ENCODE results near the gene NKIRAS1.
"Not testable (repeated sequence)": the region's sequence is repeated elsewhere in the genome, so short reads cannot be mapped to it uniquely, and the experiment has no call there.

Gene NKIRAS1

GRCh38 chr3:23900744-23901143 lies 16.0 kb downstream of the NKIRAS1 start:
- no peak for DNase-seq (ENCODE audit: low read depth)

DNA sequence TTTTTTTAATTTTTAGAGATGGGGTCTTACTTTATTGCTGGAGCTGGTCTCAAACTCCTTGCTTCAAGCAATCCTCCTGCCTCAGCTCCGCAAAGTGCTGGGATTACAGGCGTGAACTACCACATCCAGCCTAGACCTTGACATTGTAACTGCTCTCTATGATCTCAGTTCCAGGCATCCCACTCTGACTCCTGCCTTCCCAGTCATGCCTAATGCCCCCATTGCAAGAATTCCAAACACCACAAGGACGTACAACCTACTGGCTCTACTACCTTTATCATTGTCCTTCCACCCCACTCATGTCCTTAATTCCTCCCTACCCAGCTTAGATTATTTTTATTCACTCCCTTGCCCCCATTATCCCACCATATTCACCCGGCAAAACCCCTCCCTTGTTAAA lies 21.6 kb downstream of the NKIRAS1 start:
- DNase-seq (ENCODE audit: low read depth): no peak

GRCh38 chr3:23894254-23895061 lies 22.3 kb downstream of the NKIRAS1 start:
- no peak for DNase-seq (ENCODE audit: low read depth)

GRCh38 chr3:23889950-23890349 lies 26.8 kb downstream of the NKIRAS1 start:
- no peak for DNase-seq (ENCODE audit: low read depth)

- no peak for DNase-seq (ENCODE audit: low read depth)
Measured at GRCh38 chr3:23889386-23889785, 27.4 kb downstream of the NKIRAS1 start.

- DNase-seq (ENCODE audit: low read depth): no peak
Measured at GRCh38 chr3:23888617-23889228, 28.1 kb downstream of the NKIRAS1 start.

DNA sequence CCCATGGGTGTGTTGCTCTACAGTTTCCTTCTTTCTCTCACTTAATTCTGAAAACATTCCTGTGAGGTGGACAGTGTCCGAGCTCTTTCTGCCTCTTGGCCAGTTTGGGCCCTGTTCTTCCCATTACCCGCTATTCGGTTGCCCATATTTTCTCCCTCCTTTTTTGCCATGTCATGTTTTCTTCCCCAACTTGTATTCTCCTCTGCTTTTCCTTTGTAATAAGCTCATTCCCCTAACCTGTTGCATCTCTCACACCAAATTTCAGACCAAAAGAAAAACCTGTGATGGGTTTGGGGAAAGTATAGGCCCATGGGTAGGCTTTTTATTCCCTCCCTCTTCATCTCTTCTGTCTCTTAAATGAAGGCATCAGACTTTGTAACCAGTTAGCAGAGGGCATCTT lies 30.5 kb downstream of the NKIRAS1 start:
- DNase-seq (ENCODE audit: low read depth): no peak

- DNase-seq (ENCODE audit: low read depth): no peak
Measured at GRCh38 chr3:23885210-23885609, 31.6 kb downstream of the NKIRAS1 start.

- DNase-seq (ENCODE audit: low read depth): no peak
Measured at GRCh38 chr3:23884481-23884880, 32.3 kb downstream of the NKIRAS1 start.

- DNase-seq (ENCODE audit: low read depth): no peak
Measured at GRCh38 chr3:23882487-23882918, 34.3 kb downstream of the NKIRAS1 start.

DNA sequence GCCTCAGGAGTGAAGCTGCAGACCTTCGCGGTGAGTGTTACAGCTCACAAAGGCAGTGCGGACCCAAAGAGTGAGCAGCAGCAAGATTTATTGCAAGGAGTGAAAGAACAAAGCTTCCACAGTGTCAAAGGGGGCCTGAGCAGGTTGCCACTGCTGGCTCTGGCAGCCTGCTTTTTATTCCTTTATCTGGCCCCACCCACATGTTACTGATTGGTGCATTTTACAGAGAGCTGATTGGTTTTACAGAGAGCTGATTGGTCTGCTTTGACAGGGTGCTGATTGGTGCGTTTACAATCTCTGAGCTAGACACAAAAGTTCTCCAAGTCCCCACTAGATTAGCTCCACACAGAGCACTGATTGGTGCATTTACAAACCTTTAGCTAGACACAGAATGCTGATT lies 34.8 kb downstream of the NKIRAS1 start:
- DNase-seq (ENCODE audit: low read depth): not testable (repeated sequence)

- no peak for DNase-seq (ENCODE audit: low read depth)
Measured at GRCh38 chr3:23880703-23881339, 36.0 kb downstream of the NKIRAS1 start.

DNA sequence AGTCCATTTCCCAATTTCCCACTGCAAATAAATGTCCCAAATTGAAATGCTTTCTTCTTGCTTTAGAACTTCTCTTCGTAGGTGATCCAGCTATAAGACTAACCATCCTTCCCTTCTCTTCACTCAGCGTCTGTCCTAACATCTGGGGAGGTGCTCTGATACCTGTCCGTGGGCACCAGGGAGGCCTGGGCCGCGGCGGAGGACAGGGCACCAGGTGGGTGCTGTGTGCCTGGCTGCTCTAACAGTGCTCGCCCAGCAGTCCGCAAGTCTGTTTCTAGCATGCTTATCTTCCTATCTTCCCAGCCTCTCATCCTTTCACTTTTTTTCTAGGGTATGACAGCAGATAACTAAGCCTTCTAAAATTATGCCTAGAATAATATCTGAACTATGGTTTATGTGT lies 37.3 kb downstream of the NKIRAS1 start:
- DNase-seq (ENCODE audit: low read depth): no peak

GRCh38 chr3:23877329-23877980 lies 39.3 kb downstream of the NKIRAS1 start:
- no peak for DNase-seq (ENCODE audit: low read depth)

DNA sequence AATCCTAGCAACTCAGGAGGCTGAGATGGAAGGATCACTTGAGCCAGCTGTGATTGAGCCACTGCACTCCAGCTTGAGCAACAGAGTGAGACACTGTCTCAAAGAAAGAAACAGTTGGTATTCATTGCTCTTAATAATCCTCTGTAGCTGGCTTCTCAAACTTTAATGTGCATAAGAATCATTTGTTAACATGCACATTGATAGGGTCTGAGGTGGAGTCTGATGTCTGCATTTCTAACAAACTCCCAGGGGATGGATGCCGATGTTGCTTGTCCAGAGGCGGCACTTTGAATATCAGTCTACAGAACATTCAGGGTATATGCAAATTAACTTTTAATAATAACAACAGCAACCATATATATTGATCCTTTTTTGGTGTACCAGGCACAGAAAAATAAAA lies 39.9 kb downstream of the NKIRAS1 start:
- no peak for DNase-seq (ENCODE audit: low read depth)

GRCh38 chr3:23875113-23875725 lies 41.6 kb downstream of the NKIRAS1 start:
- DNase-seq (ENCODE audit: low read depth): no peak

- DNase-seq (ENCODE audit: low read depth): no peak
Measured at GRCh38 chr3:23874359-23875112, 42.3 kb downstream of the NKIRAS1 start.

GRCh38 chr3:23873941-23874340 lies 42.8 kb downstream of the NKIRAS1 start:
- no peak for DNase-seq (ENCODE audit: low read depth)

DNA sequence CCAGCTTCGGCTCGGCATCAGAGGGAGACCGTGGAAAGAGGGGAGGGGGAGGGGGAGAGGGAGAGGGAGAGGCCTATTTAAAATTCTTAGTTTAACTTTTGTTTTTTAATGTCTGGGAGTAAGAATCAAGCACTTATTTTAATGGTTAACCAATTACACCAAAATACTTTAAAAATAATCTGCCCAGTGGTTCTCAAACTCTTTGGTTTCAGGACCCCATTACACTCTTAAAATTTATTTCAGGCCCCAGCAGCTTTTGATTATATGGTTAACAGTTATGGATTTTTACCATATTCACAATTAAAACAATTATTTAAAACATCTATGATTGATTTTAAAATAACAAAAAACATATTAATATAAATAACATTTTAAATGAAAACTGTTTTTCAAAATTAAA lies 44.5 kb downstream of the NKIRAS1 start:
- DNase-seq (ENCODE audit: low read depth): no peak

DNA sequence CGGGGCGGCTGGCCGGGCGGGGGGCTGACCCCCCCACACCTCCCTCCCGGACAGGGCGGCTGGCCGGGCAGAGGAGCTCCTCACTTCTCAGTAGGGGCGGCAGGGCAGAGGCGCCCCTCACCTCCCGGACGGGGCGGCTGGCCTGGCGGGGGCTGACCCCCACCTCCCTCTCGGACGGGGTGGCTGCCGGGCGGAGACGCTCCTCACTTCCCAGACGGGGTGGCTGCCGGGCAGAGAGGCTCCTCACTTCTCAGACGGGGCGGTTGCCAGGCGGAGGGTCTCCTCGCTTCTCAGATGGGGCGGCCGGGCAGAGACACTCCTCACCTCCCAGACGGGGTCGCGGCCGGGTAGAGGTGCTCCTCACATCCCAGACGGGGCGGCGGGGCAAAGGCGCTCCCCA lies 45.4 kb downstream of the NKIRAS1 start:
- DNase-seq (ENCODE audit: low read depth): not testable (repeated sequence)

GRCh38 chr3:23870663-23871043 lies 46.1 kb downstream of the NKIRAS1 start:
- not testable (repeated sequence) for DNase-seq (ENCODE audit: low read depth)

Measured in activated T-cell treated with anti-CD3 and anti-CD28 coated beads for 24 hours (primary cell).